Measurements from ENCODE around the gene FERMT3. TPM values are rescaled to one million over a fixed set of nuclear protein-coding genes. Genes with fewer than 3 reads are reported as not detected.

The FERMT3 gene
- total and polyA plus RNA-seq, 2 of the 13 experiments (the other 11 are each of a cell fraction or from before 2014, with no cell fraction given), result 0.29 TPM; not detected in 1

DNA sequence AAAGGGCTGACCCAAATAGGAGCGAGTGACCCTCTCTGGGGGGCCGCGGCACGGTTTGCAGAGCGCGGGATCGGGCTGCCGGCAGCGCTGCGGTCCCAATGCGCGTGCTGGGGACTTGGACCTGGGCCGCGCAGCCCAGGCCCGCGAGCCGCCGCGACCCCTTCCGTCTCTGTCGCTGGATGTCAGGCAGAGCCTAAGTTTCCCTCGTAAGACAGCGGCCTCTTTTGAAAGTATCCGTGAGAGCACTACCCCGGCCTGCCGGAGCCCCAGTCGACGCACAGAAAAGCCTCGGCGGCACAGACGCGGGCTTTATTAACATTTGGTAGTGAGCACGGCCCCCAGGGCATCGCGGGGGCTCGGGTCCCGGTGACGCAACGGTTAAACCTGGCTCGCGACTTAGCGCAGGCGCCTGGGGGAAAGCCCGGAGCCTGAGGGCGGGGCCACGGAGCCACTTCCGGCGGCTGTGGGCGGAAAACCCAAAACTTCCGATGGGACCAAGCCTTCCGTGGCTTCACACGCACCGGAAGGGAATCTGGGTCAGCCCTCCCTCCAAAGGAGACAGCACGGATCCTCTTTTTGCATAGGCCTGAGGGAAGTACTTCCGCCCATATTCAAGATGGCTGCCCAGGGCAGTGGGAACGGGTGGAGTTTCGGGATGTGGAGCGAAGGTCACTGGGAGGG, 63.2 kb downstream of the FERMT3 start (continued):
- TF ChIP-seq, protein P1, sequence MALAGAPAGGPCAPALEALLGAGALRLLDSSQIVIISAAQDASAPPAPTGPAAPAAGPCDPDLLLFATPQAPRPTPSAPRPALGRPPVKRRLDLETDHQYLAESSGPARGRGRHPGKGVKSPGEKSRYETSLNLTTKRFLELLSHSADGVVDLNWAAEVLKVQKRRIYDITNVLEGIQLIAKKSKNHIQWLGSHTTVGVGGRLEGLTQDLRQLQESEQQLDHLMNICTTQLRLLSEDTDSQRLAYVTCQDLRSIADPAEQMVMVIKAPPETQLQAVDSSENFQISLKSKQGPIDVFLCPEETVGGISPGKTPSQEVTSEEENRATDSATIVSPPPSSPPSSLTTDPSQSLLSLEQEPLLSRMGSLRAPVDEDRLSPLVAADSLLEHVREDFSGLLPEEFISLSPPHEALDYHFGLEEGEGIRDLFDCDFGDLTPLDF (CRISPR knock-in tag; IDR thresholded peaks at IDR 0.05), result 0 out of 2 replicates have a peak, but pooled peaks have one; percentile 40
- peak; percentile 54; the same call in 1 of the 2 replicates for TF ChIP-seq AKAP8 (CRISPR knock-in tag; IDR thresholded peaks at IDR 0.05)
- no peak; the same call in none of the 2 replicates for TF ChIP-seq SPEN (CRISPR knock-in tag; IDR thresholded peaks at IDR 0.05; ENCODE audit: low read depth)
- TF ChIP-seq, protein P2, sequence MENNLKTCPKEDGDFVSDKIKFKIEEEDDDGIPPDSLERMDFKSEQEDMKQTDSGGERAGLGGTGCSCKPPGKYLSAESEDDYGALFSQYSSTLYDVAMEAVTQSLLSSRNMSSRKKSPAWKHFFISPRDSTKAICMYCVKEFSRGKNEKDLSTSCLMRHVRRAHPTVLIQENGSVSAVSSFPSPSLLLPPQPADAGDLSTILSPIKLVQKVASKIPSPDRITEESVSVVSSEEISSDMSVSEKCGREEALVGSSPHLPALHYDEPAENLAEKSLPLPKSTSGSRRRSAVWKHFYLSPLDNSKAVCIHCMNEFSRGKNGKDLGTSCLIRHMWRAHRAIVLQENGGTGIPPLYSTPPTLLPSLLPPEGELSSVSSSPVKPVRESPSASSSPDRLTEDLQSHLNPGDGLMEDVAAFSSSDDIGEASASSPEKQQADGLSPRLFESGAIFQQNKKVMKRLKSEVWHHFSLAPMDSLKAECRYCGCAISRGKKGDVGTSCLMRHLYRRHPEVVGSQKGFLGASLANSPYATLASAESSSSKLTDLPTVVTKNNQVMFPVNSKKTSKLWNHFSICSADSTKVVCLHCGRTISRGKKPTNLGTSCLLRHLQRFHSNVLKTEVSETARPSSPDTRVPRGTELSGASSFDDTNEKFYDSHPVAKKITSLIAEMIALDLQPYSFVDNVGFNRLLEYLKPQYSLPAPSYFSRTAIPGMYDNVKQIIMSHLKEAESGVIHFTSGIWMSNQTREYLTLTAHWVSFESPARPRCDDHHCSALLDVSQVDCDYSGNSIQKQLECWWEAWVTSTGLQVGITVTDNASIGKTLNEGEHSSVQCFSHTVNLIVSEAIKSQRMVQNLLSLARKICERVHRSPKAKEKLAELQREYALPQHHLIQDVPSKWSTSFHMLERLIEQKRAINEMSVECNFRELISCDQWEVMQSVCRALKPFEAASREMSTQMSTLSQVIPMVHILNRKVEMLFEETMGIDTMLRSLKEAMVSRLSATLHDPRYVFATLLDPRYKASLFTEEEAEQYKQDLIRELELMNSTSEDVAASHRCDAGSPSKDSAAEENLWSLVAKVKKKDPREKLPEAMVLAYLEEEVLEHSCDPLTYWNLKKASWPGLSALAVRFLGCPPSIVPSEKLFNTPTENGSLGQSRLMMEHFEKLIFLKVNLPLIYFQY (CRISPR knock-in tag; IDR thresholded peaks at IDR 0.05; ENCODE audit: borderline replicate concordance), result peak; percentile 45; the same call in 1 of the 2 replicates
- no peak for TF ChIP-seq CAMTA2 (CRISPR knock-in tag; IDR thresholded peaks at IDR 0.05; ENCODE audit: borderline replicate concordance)
- TF ChIP-seq MAFG (CRISPR knock-in tag; IDR thresholded peaks at IDR 0.05), result no peak
- no peak for TF ChIP-seq DR1 (CRISPR knock-in tag; IDR thresholded peaks at IDR 0.05)
- no peak for TF ChIP-seq SETDB1 (CRISPR knock-in tag; IDR thresholded peaks at IDR 0.05; ENCODE audit: borderline replicate concordance)
- peak; percentile 99 for TF ChIP-seq GABPA (IDR thresholded peaks at IDR 0.05; ENCODE audit: low read depth, low read length)
- TF ChIP-seq GABPA (CRISPR knock-in tag; IDR thresholded peaks at IDR 0.05; ENCODE audit: low read depth), result peak; percentile 98
- TF ChIP-seq ZNF235 (CRISPR knock-in tag; IDR thresholded peaks at IDR 0.05; ENCODE audit: borderline replicate concordance), result no peak
- TF ChIP-seq ZBTB7A (CRISPR knock-in tag; IDR thresholded peaks at IDR 0.05), result peak; percentile 37
- TF ChIP-seq XRCC5 (optimal IDR thresholded peaks at IDR 0.05; ENCODE audit: low read length), result no peak
- TF ChIP-seq NFIC (IDR thresholded peaks at IDR 0.05; ENCODE audit: low read length), result peak; percentile 15; the same call in 1 of the 2 replicates
- TF ChIP-seq RFXANK (CRISPR knock-in tag; IDR thresholded peaks at IDR 0.05), result no peak
- TF ChIP-seq ARNT2 (CRISPR knock-in tag; IDR thresholded peaks at IDR 0.05; ENCODE audit: low read depth), result no peak
- no peak for TF ChIP-seq ZNF530 (CRISPR knock-in tag; IDR thresholded peaks at IDR 0.05; ENCODE audit: low read depth)
- no peak for TF ChIP-seq ZNF546 (CRISPR knock-in tag; conservative IDR thresholded peaks at IDR 0.05)
- no peak; the same call in none of the 2 replicates for TF ChIP-seq ZNF547 (CRISPR knock-in tag; IDR thresholded peaks at IDR 0.05)
- TF ChIP-seq MAF1 (CRISPR knock-in tag; IDR thresholded peaks at IDR 0.05; ENCODE audit: borderline replicate concordance), result no peak
- TF ChIP-seq DPF2 (CRISPR knock-in tag; IDR thresholded peaks at IDR 0.05; ENCODE audit: borderline replicate concordance, low read depth), result no peak
- no peak for TF ChIP-seq ZNF577 (CRISPR knock-in tag; IDR thresholded peaks at IDR 0.05; ENCODE audit: borderline replicate concordance, low read depth)
